Measurements from ENCODE around the gene FAM83B. TPM values are rescaled to one million over a fixed set of nuclear protein-coding genes. Genes with fewer than 3 reads are reported as not detected.

The FAM83B gene
- total RNA-seq, 4 donors from 2014 or later = 15.7 to 40.2 (median 33.7) TPM

DNA sequence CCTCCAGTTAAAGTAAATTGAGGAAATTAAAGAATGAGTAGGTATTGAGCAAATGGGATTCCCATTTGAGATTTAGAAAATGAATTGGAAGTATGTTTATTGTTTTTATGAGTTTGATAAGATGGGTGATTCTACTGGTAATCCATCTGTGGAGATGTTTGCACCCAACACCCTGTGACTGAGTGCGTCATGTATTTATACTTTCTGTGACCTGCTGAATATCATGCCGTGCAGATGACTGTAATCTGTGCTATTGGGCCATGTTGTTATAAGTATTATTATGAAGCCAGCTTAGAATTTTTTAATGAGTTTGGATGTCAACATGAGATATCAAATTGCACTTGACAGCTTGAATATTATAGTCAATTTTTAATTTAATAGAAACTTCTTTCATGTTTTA is 17.7 kb downstream of the FAM83B start:
- Histone ChIP-seq H3K4me1 (no peaks in the 10 kb centered on the region), H3K36me3 (no peaks in the 10 kb centered on the region), H3K27ac (no peak overlapping the region), H3K9me3 (no peaks in the 10 kb centered on the region), H3K4me3 (no peak overlapping the region), H3K27me3 (no peaks in the 10 kb centered on the region)
- no peak for TF ChIP-seq POLR2A (IDR thresholded peaks at IDR 0.05)
- TF ChIP-seq, protein P1, sequence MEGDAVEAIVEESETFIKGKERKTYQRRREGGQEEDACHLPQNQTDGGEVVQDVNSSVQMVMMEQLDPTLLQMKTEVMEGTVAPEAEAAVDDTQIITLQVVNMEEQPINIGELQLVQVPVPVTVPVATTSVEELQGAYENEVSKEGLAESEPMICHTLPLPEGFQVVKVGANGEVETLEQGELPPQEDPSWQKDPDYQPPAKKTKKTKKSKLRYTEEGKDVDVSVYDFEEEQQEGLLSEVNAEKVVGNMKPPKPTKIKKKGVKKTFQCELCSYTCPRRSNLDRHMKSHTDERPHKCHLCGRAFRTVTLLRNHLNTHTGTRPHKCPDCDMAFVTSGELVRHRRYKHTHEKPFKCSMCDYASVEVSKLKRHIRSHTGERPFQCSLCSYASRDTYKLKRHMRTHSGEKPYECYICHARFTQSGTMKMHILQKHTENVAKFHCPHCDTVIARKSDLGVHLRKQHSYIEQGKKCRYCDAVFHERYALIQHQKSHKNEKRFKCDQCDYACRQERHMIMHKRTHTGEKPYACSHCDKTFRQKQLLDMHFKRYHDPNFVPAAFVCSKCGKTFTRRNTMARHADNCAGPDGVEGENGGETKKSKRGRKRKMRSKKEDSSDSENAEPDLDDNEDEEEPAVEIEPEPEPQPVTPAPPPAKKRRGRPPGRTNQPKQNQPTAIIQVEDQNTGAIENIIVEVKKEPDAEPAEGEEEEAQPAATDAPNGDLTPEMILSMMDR (IDR thresholded peaks at IDR 0.05) = no peak
- no peak for DNase-seq

GRCh38 chr6:54865091-54865631 is 18.6 kb downstream of the FAM83B start:
- Histone ChIP-seq H3K4me1 (no peaks in the 10 kb centered on the region), H3K27ac (no peak overlapping the region)
- DNase-seq = no peak

DNA sequence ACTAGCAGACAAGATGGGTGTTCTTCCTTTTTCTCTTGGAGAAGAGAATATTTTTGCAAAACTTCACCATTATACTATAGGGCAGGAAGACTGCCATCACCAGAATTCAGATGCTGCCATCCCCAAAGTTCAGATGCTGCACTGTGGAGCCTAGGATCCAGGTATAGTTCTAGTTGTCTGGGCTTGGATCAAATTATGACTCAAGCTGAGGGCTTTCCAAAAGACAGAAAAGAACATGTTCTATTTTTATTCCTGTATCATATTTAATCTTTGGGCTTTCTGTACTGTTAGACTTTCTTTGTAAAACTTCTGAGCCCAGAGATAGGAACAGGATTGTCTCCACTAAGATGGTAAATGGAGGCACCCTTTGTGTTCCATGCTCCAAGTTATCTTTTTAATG is 22.0 kb downstream of the FAM83B start:
- Histone ChIP-seq H3K27me3 (no peaks in the 10 kb centered on the region), H3K9me3 (no peaks in the 10 kb centered on the region), H3K4me1 (peaks cover 0 to under 1% (median 0%) of the 10 kb centered on the region in 4 donors), H3K4me3 (no peak overlapping the region), H3K36me3 (no peaks in the 10 kb centered on the region), H3K27ac (no peak overlapping the region)
- no peak for DNase-seq
- TF ChIP-seq, protein P1 (IDR thresholded peaks at IDR 0.05) = no peak

More at GRCh38 chr6:54865091-54865631, 18.6 kb downstream of the FAM83B start:
- Histone ChIP-seq H3K27me3 (no peaks in the 10 kb centered on the region), H3K9me3 (no peaks in the 10 kb centered on the region), H3K4me3 (no peak overlapping the region), H3K36me3 (no peaks in the 10 kb centered on the region)
- no peak for TF ChIP-seq POLR2A (IDR thresholded peaks at IDR 0.05)
- TF ChIP-seq, protein P1 (IDR thresholded peaks at IDR 0.05) = no peak

GRCh38 chr6:54873599-54873998 is 27.0 kb downstream of the FAM83B start:
- no peaks in the 10 kb centered on the region for H3K27me3 ChIP-seq
- peaks cover 0 to 4% (median 0%) of the 10 kb centered on the region in 4 donors for H3K4me1 ChIP-seq
- DNase-seq = no peak
- no peaks in the 10 kb centered on the region for H3K9me3 ChIP-seq
- H3K36me3 ChIP-seq = no peaks in the 10 kb centered on the region
- H3K27ac ChIP-seq = no peak overlapping the region
- H3K4me3 ChIP-seq = no peak overlapping the region
- TF ChIP-seq POLR2A (IDR thresholded peaks at IDR 0.05) = no peak
- TF ChIP-seq, protein P1 (IDR thresholded peaks at IDR 0.05) = no peak

- no peak for DNase-seq
- Histone ChIP-seq H3K27me3 (no peaks in the 10 kb centered on the region), H3K4me1 (peaks cover 0 to 5% (median 0%) of the 10 kb centered on the region in 4 donors), H3K27ac (peak overlapping the region in 2 of 4 donors; percentile 5 to 26), H3K4me3 (no peak overlapping the region), H3K36me3 (no peaks in the 10 kb centered on the region), H3K9me3 (no peaks in the 10 kb centered on the region)
- no peak for TF ChIP-seq POLR2A (IDR thresholded peaks at IDR 0.05)
- TF ChIP-seq, protein P1 (IDR thresholded peaks at IDR 0.05) = no peak
These were observed 27.9 kb downstream of the FAM83B start for GRCh38 chr6:54874349-54875048.
